ENCODE measurements around the gene CMIP. TPM values are rescaled to one million over a fixed set of nuclear protein-coding genes. Genes with fewer than 3 reads are reported as not detected.
A peak's percentile ranks its signal among the peaks of the same experiment; 100 is the strongest.

The CMIP gene
- polyA plus RNA-seq, 1 experiment, result 2.7 TPM

DNA sequence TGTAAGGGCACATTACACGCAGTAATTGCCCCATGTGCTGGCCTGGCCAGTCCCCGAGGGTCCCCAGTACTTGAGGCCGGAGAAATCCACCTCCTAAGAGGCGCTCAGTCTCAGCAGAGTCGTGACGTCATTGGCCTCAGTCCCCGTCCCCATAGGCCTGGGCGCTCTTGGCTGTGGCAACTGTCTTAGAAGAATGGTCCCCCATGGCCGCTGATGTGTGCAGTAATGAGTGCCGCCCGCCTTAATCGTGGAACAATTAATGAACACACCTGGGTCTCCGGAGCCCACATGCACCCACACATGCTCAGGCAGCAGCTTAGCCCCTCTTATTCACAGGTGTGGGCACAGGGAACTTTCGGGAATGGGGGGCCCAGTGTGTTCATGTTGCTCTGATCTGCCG is 248.0 kb downstream of the CMIP start:
- TF ChIP-seq, protein P1, sequence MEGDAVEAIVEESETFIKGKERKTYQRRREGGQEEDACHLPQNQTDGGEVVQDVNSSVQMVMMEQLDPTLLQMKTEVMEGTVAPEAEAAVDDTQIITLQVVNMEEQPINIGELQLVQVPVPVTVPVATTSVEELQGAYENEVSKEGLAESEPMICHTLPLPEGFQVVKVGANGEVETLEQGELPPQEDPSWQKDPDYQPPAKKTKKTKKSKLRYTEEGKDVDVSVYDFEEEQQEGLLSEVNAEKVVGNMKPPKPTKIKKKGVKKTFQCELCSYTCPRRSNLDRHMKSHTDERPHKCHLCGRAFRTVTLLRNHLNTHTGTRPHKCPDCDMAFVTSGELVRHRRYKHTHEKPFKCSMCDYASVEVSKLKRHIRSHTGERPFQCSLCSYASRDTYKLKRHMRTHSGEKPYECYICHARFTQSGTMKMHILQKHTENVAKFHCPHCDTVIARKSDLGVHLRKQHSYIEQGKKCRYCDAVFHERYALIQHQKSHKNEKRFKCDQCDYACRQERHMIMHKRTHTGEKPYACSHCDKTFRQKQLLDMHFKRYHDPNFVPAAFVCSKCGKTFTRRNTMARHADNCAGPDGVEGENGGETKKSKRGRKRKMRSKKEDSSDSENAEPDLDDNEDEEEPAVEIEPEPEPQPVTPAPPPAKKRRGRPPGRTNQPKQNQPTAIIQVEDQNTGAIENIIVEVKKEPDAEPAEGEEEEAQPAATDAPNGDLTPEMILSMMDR (IDR thresholded peaks at IDR 0.05; ENCODE audit: low read depth, low read length), result no peak
- ChIA-PET CTCF (interaction anchor here (0.8 to 1.0 kb wide), 2 partner anchors 38 to 289 kb away, joined by 3 to 4 read pairs; no protein-coding TSS in a partner anchor), POLR2A (interaction anchor here (1.3 kb wide), 1 partner anchor 20 kb away, joined by 3 read pairs; no protein-coding TSS in a partner anchor)
- Histone ChIP-seq H3K27ac (ENCODE audit: low read depth, low read length) (no peak overlapping the region), H3K9me3 (ENCODE audit: control insufficient read depth, insufficient read depth, low read length) (no peaks in the 10 kb centered on the region), H3K4me3 (ENCODE audit: low read depth, low read length) (no peak overlapping the region), H3K27me3 (ENCODE audit: control insufficient read depth, insufficient read depth, low read length) (no peaks in the 10 kb centered on the region)
- DNase-seq (ENCODE audit: low read depth, low spot score), result no peak

DNA sequence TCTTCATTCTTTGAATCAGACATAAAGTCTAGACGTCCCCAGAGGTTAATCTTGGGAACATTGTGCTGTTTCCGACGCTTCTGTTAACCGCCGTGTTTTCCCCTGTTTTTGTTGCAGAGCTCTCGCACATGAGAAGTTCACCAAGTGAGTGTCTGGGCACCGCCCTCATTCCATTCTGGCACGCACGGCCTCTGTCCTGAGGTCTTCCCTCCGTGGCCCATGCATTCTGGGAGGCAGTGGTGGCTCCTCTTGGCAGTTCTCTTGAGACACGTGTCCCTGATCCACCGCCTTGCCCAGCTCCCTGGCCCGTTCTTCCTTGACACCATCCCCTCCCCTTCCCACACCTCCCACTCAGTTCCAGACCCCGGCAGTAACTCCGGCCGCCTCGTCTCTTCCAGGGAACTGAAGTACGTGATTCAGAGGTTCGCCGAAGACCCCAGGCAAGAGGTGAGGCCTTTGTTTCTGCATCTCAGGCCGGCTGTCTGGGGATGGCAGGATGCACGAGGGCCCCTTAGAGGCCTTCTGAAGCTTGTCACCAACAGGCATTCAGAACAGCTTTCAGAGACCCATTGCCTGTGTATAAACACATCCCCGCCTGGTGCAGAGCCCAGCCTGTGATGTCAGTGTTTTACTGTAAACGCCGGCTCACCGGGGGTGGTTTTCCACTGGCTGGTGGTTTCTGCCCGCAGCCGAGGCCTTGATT is 248.6 kb downstream of the CMIP start:
- DNase-seq (ENCODE audit: low read depth, low spot score), result no peak
- ChIA-PET POLR2A (interaction anchor here (1.2 to 1.3 kb wide), 2 partner anchors 18 to 20 kb away, joined by 3 to 6 read pairs; no protein-coding TSS in a partner anchor), CTCF (interaction anchor here (0.8 to 1.0 kb wide), 2 partner anchors 39 to 289 kb away, joined by 3 to 4 read pairs; no protein-coding TSS in a partner anchor)
- Histone ChIP-seq H3K9me3 (ENCODE audit: control insufficient read depth, insufficient read depth, low read length) (no peaks in the 10 kb centered on the region), H3K27ac (ENCODE audit: low read depth, low read length) (peak overlapping the region; percentile 80), H3K27me3 (ENCODE audit: control insufficient read depth, insufficient read depth, low read length) (no peaks in the 10 kb centered on the region), H3K4me3 (ENCODE audit: low read depth, low read length) (no peak overlapping the region)
- TF ChIP-seq, protein P1 (IDR thresholded peaks at IDR 0.05; ENCODE audit: low read depth, low read length), result no peak

DNA sequence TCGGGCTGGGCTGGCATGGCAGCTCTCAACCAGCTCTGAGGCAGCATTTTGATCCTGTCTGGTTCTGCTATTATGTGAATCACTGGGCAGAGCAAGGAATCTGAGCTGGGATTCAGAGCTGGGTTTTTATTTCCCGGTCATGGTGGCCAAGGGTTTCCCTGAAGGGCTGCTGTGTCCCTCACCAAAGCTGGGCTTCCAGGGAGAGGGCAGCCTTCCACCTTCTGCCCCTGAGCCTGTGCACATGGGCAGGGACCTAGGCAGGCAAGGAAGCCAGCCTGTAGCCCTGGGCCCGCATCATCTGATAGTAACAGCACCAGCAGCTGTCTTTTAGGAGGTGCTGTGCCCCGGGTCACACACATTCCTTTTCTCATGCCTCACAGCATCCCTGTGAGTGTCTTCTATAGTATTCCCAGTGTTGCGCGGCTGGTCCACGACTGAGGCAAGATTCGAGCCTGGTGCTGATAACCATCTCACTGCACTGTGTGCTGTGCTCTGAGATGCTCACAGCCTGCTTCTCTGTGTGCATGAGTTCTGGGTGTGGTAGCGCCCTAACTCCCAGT is 249.2 kb downstream of the CMIP start:
- DNase-seq (ENCODE audit: low read depth, low spot score), result no peak
- CTCF ChIA-PET, result interaction anchor here (1.0 kb wide), 1 partner anchor 290 kb away, joined by 4 read pairs; no protein-coding TSS in a partner anchor
- Histone ChIP-seq H3K9me3 (ENCODE audit: control insufficient read depth, insufficient read depth, low read length) (no peaks in the 10 kb centered on the region), H3K27ac (ENCODE audit: low read depth, low read length) (peak overlapping the region; percentile 80), H3K4me3 (ENCODE audit: low read depth, low read length) (no peak overlapping the region), H3K27me3 (ENCODE audit: control insufficient read depth, insufficient read depth, low read length) (no peaks in the 10 kb centered on the region)
- TF ChIP-seq, protein P1 (IDR thresholded peaks at IDR 0.05; ENCODE audit: low read depth, low read length), result no peak
- POLR2A ChIA-PET, result interaction anchor here (1.2 to 1.3 kb wide), 2 partner anchors 17 to 19 kb away, joined by 3 to 6 read pairs; no protein-coding TSS in a partner anchor

DNA sequence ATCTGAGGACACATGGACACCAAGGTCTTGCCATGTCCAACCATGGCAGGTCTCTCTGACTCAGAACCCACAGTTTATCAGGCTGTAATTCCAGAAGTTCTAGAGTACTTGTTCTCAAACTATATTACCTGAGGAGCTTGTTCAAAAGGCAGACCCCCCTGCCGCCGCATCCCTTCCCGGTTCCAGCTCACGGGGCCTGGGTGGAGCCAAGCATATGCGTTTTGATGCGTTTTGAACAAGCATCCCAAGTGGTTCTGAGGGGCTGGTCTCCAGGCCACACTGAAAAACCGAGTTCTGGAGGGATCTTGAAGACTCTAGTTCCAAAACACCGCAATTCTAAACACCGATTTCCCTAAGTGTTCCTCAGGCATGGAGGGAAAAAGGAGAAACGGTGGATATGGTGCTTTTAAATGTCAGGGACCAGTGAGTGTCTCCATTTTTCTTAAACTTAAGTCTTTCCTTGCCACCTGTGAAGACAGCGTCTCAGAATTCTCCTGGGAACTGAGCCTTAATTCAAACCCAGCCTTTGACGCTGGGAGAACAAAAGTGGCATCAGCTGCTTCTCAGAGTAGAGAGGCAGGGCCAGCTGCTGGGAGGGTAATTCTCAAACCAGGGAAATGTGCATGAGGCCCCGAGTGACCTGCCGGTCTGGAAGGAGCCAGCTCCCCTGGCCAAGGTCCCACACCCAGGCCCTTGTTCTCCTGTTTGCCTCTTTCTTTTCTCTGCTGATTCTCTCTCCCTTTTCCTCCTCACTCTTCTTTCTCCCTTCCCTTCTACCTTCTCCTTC is 250.1 kb downstream of the CMIP start:
- DNase-seq (ENCODE audit: low read depth, low spot score), result no peak
- Histone ChIP-seq H3K4me3 (ENCODE audit: low read depth, low read length) (no peak overlapping the region), H3K9me3 (ENCODE audit: control insufficient read depth, insufficient read depth, low read length) (no peaks in the 10 kb centered on the region; the same call in 1 of the 2 replicates), H3K27ac (ENCODE audit: low read depth, low read length) (no peak overlapping the region), H3K27me3 (ENCODE audit: control insufficient read depth, insufficient read depth, low read length) (no peaks in the 10 kb centered on the region)
- POLR2A ChIA-PET, result no interaction called here
- CTCF ChIA-PET, result interaction anchor here (0.8 to 1.0 kb wide), 2 partner anchors 299 to 329 kb away, joined by 3 read pairs; no protein-coding TSS in a partner anchor
- TF ChIP-seq, protein P1 (IDR thresholded peaks at IDR 0.05; ENCODE audit: low read depth, low read length), result no peak
